Measurements from ENCODE around the gene PCDHGB1.
"Not testable (repeated sequence)": the region's sequence is repeated elsewhere in the genome, so short reads cannot be mapped to it uniquely, and the experiment has no call there.

GRCh38 chr5:141387557-141388311, 37.8 kb downstream of the PCDHGB1 start, which contains the start of gene PCDHGB4:
- not testable (repeated sequence) for TF ChIP-seq SP1 (IDR thresholded peaks at IDR 0.05); FOXM1 (IDR thresholded peaks at IDR 0.05; ENCODE audit: borderline replicate concordance); FOXA1 (IDR thresholded peaks at IDR 0.05); ARNT (IDR thresholded peaks at IDR 0.05); CTBP1 (IDR thresholded peaks at IDR 0.05; ENCODE audit: borderline replicate concordance); SUZ12 (IDR thresholded peaks at IDR 0.05); PKNOX1 (IDR thresholded peaks at IDR 0.05); ZNF384 (IDR thresholded peaks at IDR 0.05); HDGF (IDR thresholded peaks at IDR 0.05; ENCODE audit: borderline replicate concordance); BHLHE40 (IDR thresholded peaks at IDR 0.05; ENCODE audit: borderline replicate concordance); L3MBTL2 (conservative IDR thresholded peaks at IDR 0.05)
